ENCODE data around the gene ZNF593. TPM values are rescaled to one million over a fixed set of nuclear protein-coding genes. Genes with fewer than 3 reads are reported as not detected.

ZNF593 gene
- total and polyA plus RNA-seq, 9 of the 15 experiments (the other 6 are each of a cell fraction or from before 2014, with no cell fraction given): 9.8 to 334 (median 48.2) TPM

DNA sequence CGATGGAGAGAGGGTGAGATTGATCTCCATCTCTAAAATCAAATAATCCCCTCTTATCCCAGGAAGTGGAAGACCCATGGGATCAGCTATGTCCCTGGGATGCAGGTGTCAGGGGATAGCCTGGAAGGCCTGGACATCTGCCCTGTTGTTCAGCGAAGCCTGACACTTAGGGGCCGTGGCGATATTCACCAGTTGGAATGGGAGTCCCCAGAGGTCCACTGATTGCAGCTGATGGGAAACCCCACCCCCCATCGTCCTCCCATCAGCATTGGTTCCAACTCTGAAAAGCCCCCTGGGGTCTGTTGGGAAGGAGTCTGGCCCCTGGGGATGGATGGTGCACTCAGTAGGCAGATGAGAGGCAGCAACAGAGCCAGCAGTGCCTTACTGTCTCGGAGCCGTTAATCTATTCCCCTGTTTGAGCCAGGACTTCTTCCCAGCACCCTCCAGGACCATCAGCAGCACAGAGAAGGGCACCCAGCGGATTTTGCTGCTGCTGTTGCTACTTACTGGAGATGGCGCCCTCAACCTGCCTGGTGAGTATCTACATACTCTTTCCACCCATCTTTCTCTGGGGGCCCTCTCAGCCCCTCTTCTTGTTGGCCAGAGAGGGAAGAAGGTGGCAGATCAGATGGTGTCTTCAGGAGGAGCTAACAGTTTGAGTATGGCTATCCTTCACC is 34.1 kb downstream of the ZNF593 start (continued):
- TF ChIP-seq, protein P1, sequence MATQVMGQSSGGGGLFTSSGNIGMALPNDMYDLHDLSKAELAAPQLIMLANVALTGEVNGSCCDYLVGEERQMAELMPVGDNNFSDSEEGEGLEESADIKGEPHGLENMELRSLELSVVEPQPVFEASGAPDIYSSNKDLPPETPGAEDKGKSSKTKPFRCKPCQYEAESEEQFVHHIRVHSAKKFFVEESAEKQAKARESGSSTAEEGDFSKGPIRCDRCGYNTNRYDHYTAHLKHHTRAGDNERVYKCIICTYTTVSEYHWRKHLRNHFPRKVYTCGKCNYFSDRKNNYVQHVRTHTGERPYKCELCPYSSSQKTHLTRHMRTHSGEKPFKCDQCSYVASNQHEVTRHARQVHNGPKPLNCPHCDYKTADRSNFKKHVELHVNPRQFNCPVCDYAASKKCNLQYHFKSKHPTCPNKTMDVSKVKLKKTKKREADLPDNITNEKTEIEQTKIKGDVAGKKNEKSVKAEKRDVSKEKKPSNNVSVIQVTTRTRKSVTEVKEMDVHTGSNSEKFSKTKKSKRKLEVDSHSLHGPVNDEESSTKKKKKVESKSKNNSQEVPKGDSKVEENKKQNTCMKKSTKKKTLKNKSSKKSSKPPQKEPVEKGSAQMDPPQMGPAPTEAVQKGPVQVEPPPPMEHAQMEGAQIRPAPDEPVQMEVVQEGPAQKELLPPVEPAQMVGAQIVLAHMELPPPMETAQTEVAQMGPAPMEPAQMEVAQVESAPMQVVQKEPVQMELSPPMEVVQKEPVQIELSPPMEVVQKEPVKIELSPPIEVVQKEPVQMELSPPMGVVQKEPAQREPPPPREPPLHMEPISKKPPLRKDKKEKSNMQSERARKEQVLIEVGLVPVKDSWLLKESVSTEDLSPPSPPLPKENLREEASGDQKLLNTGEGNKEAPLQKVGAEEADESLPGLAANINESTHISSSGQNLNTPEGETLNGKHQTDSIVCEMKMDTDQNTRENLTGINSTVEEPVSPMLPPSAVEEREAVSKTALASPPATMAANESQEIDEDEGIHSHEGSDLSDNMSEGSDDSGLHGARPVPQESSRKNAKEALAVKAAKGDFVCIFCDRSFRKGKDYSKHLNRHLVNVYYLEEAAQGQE (IDR thresholded peaks at IDR 0.05; ENCODE audit: borderline replicate concordance): peak; percentile 11; the same call in 1 of the 2 replicates
- TF ChIP-seq, protein P1 (CRISPR knock-in tag; IDR thresholded peaks at IDR 0.05; ENCODE audit: low read depth): no peak
